ENCODE data around the gene CCDC18.
A peak's percentile ranks its signal among the peaks of the same experiment; 100 is the strongest.
"Not testable (repeated sequence)": the region's sequence is repeated elsewhere in the genome, so short reads cannot be mapped to it uniquely, and the experiment has no call there.

The CCDC18 gene

DNA sequence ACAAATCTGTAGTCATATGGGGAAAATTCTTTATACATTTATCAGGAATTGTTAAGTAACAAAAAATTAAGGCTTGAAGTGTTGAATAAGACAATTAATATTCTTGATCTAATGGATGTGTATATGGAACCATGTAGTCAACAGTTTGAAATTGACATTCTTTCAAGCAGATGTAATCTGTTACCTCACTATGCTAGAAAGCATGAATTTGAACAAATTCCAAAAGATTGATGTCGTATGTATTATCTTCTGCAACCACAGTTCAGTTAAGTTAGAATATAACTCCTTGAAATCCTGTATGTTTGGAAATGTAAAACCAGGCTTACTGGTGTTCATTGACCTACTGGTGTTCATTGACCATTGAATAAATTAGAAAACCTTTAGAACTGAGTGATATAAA, 16.1 kb downstream of the CCDC18 start:
- H3K36me3 Mint-ChIP-seq: peaks cover 41% of the 10 kb centered on the region
- no peak overlapping the region for H3K4me3 Mint-ChIP-seq
- H3K27ac Mint-ChIP-seq: no peak overlapping the region
- H3K27me3 Mint-ChIP-seq: no peaks in the 10 kb centered on the region
- H3K9me3 Mint-ChIP-seq: no peaks in the 10 kb centered on the region
- H3K4me1 Mint-ChIP-seq: peaks cover 7% of the 10 kb centered on the region
- no peak for ATAC-seq

- H3K27me3 Mint-ChIP-seq: no peaks in the 10 kb centered on the region
- no peak overlapping the region for H3K27ac Mint-ChIP-seq
- ATAC-seq: no peak
- peaks cover 41% of the 10 kb centered on the region for H3K36me3 Mint-ChIP-seq
- no peak overlapping the region for H3K4me3 Mint-ChIP-seq
- H3K9me3 Mint-ChIP-seq: no peaks in the 10 kb centered on the region
- H3K4me1 Mint-ChIP-seq: peaks cover 7% of the 10 kb centered on the region
These were observed 18.6 kb downstream of the CCDC18 start for GRCh38 chr1:93199150-93199549.

- H3K4me1 Mint-ChIP-seq: peaks cover 7% of the 10 kb centered on the region
- H3K9me3 Mint-ChIP-seq: no peaks in the 10 kb centered on the region
These were observed 19.6 kb downstream of the CCDC18 start for GRCh38 chr1:93200086-93200620.

DNA sequence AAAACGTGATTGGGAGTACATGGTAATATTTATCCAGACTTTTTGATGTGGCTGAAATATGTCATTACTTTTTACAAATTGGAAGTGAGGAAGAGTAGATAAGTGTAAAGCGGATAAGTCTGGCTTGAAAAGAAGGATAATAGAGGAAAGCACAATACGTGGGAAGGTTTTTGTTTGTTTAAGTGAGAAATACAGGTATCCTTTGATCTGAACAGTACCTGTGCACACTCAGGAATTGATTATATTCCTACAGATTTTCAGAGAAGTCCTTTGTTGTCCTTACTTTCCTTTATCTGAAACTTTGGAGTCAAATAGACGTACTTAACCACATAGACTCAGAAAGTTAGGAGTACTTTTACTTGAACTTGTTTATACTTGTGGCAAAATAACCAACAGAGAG, 20.2 kb downstream of the CCDC18 start:
- H3K9me3 Mint-ChIP-seq: no peaks in the 10 kb centered on the region
- peaks cover 31% of the 10 kb centered on the region for H3K36me3 Mint-ChIP-seq
- H3K27me3 Mint-ChIP-seq: no peaks in the 10 kb centered on the region
- H3K4me3 Mint-ChIP-seq: no peak overlapping the region
- H3K4me1 Mint-ChIP-seq: peaks cover 7% of the 10 kb centered on the region
- no peak for ATAC-seq
- H3K27ac Mint-ChIP-seq: no peak overlapping the region

More at GRCh38 chr1:93200086-93200620, 19.6 kb downstream of the CCDC18 start:
- no peaks in the 10 kb centered on the region for H3K27me3 Mint-ChIP-seq
- H3K27ac Mint-ChIP-seq: no peak overlapping the region
- ATAC-seq: no peak
- no peak overlapping the region for H3K4me3 Mint-ChIP-seq
- peaks cover 36% of the 10 kb centered on the region for H3K36me3 Mint-ChIP-seq

- no peaks in the 10 kb centered on the region for H3K9me3 Mint-ChIP-seq
- H3K4me3 Mint-ChIP-seq: no peak overlapping the region
- H3K36me3 Mint-ChIP-seq: peaks cover 23% of the 10 kb centered on the region
- ATAC-seq: no peak
- no peak overlapping the region for H3K27ac Mint-ChIP-seq
- H3K27me3 Mint-ChIP-seq: no peaks in the 10 kb centered on the region
- H3K4me1 Mint-ChIP-seq: no peaks in the 10 kb centered on the region
These were observed 25.5 kb downstream of the CCDC18 start for GRCh38 chr1:93205892-93206566.

DNA sequence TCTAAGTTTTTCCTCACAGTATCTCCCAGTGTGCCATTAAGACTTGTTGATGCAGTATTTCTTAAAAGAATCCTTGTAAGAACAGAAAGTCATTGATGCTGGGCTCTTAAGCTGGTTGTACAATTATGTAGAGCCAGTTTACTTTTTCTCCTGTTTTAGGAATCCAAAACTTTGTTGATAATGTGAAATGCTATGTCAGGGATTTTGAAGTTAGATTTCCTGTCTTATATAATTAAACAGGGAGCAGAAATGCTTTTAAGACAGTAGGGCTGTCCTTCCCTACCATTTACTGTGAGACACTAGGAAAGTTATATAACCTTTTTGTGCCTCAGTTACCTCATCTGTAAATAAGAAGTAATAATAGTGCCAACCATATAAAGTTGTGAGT, 26.0 kb downstream of the CCDC18 start:
- no peak overlapping the region for H3K27ac Mint-ChIP-seq
- no peaks in the 10 kb centered on the region for H3K4me1 Mint-ChIP-seq
- ATAC-seq: no peak
- H3K4me3 Mint-ChIP-seq: no peak overlapping the region
- no peaks in the 10 kb centered on the region for H3K27me3 Mint-ChIP-seq
- H3K9me3 Mint-ChIP-seq: no peaks in the 10 kb centered on the region
- peaks cover 23% of the 10 kb centered on the region for H3K36me3 Mint-ChIP-seq

- Mint-ChIP-seq H3K9me3 (no peaks in the 10 kb centered on the region), H3K4me3 (no peak overlapping the region), H3K27me3 (no peaks in the 10 kb centered on the region), H3K36me3 (peaks cover 23% of the 10 kb centered on the region), H3K4me1 (no peaks in the 10 kb centered on the region), H3K27ac (no peak overlapping the region)
- ATAC-seq: no peak
These were observed 26.7 kb downstream of the CCDC18 start for GRCh38 chr1:93207211-93207610.

- H3K4me1 Mint-ChIP-seq: peaks cover 12% of the 10 kb centered on the region
- no peaks in the 10 kb centered on the region for H3K27me3 Mint-ChIP-seq
- no peaks in the 10 kb centered on the region for H3K9me3 Mint-ChIP-seq
- ATAC-seq: no peak
- peaks cover 33% of the 10 kb centered on the region for H3K36me3 Mint-ChIP-seq
- no peak overlapping the region for H3K27ac Mint-ChIP-seq
- H3K4me3 Mint-ChIP-seq: no peak overlapping the region
These were observed 34.8 kb downstream of the CCDC18 start for GRCh38 chr1:93215322-93215721.

- Mint-ChIP-seq H3K36me3 (peaks cover 37% of the 10 kb centered on the region), H3K27me3 (no peaks in the 10 kb centered on the region), H3K4me3 (peak overlapping the region; percentile 38), H3K4me1 (peaks cover 12% of the 10 kb centered on the region), H3K9me3 (peaks cover 3% of the 10 kb centered on the region), H3K27ac (peak overlapping the region; percentile 70)
- peak; percentile 72 for ATAC-seq
These were observed 38.9 kb downstream of the CCDC18 start for GRCh38 chr1:93219443-93219842.

- not testable (repeated sequence) for H3K4me3 Mint-ChIP-seq, H3K27me3 Mint-ChIP-seq, H3K27ac Mint-ChIP-seq, H3K9me3 Mint-ChIP-seq, ATAC-seq
- peaks cover 21% of the 10 kb centered on the region for H3K4me1 Mint-ChIP-seq
- H3K36me3 Mint-ChIP-seq: peaks cover 45% of the 10 kb centered on the region
These were observed 40.2 kb downstream of the CCDC18 start for GRCh38 chr1:93220716-93221115.

DNA sequence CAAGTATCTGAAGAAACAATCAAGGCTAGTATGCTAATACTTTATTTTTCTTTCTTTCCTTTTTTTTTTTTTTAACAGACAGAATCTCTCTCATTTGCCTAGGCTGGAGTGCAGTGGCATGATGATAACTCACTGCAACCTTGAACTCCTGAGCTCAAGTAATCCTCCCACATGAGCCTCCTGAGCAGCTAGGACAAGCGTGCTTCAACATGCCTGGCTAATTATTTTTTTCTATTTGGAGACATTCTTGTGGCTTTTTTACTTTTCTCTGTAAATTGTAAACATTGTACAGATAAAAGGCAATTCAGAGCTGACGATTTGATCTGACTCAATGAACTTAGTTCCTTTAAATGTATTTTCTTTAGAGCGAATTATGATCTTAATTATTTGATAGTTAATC, 41.4 kb downstream of the CCDC18 start:
- Mint-ChIP-seq H3K9me3 (peaks cover 3% of the 10 kb centered on the region), H3K36me3 (peaks cover 50% of the 10 kb centered on the region), H3K27me3 (no peaks in the 10 kb centered on the region), H3K27ac (no peak overlapping the region), H3K4me1 (peaks cover 21% of the 10 kb centered on the region), H3K4me3 (no peak overlapping the region)
- no peak for ATAC-seq

DNA sequence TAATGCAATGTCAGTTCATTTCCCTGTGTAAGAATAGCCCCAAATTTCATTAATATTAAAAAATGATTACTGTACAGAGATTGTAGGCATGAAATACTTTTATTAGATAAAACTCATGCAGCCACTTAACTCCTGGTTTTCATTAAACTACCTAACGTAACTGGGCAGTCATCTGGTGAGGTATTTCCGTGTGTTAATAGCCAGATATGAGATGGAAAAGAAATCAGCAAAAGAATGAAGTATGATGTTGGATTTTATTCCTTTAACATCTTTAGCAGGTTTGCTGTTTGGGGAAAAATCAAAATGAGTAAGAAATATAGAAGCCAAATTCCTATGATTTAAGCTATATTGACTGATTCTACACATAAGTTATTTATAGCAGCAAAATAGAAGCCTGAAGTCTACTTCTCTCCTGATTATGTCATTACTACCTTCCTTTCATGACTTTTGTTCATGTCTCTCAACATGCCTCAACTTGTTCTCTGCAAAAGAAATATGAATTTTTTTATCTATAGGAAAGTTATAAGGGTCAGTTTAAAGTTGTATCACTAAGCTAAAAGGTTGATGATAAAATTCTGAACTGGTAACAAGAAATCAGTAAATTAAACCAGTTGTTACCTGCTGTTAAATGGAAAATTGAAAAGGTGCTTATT, 42.6 kb downstream of the CCDC18 start:
- H3K27me3 Mint-ChIP-seq: no peaks in the 10 kb centered on the region
- peaks cover 21% of the 10 kb centered on the region for H3K4me1 Mint-ChIP-seq
- H3K36me3 Mint-ChIP-seq: peaks cover 42% of the 10 kb centered on the region
- H3K4me3 Mint-ChIP-seq: no peak overlapping the region
- no peak overlapping the region for H3K27ac Mint-ChIP-seq
- ATAC-seq: no peak
- peaks cover 3% of the 10 kb centered on the region for H3K9me3 Mint-ChIP-seq

GRCh38 chr1:93235261-93235660, 54.7 kb downstream of the CCDC18 start:
- no peaks in the 10 kb centered on the region for H3K4me1 Mint-ChIP-seq
- peaks cover 77% of the 10 kb centered on the region for H3K36me3 Mint-ChIP-seq
- H3K27me3 Mint-ChIP-seq: no peaks in the 10 kb centered on the region
- no peak overlapping the region for H3K4me3 Mint-ChIP-seq
- peaks cover 4% of the 10 kb centered on the region for H3K9me3 Mint-ChIP-seq
- H3K27ac Mint-ChIP-seq: no peak overlapping the region
- no peak for ATAC-seq

- Mint-ChIP-seq H3K4me1 (no peaks in the 10 kb centered on the region), H3K27ac (no peak overlapping the region), H3K36me3 (peaks cover 82% of the 10 kb centered on the region), H3K9me3 (peaks cover 2% of the 10 kb centered on the region), H3K27me3 (no peaks in the 10 kb centered on the region), H3K4me3 (no peak overlapping the region)
- no peak for ATAC-seq
These were observed 56.5 kb downstream of the CCDC18 start for GRCh38 chr1:93237021-93237420.

GRCh38 chr1:93238425-93238824, 57.9 kb downstream of the CCDC18 start:
- H3K4me3 Mint-ChIP-seq: no peak overlapping the region
- H3K4me1 Mint-ChIP-seq: no peaks in the 10 kb centered on the region
- no peak overlapping the region for H3K27ac Mint-ChIP-seq
- H3K9me3 Mint-ChIP-seq: peaks cover 6% of the 10 kb centered on the region
- ATAC-seq: no peak
- H3K27me3 Mint-ChIP-seq: no peaks in the 10 kb centered on the region
- peaks cover 83% of the 10 kb centered on the region for H3K36me3 Mint-ChIP-seq

DNA sequence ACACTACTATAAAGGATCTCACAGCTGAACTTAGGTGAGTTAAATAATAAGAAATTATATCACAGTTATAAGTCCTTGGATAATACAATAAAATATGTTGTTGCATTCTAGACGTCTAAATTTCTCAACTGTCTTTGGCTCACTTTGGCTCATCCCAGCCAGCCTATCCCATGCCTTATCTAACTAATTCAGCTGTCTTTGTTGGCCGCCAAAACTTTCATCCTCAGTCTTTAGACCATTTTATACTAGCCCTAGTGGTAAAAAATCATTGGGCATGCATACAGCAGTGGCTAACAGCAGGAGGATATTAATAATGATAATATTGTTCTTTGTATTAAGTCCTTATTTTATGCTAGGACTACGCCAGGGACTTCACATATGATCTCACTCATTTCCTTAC, 59.3 kb downstream of the CCDC18 start:
- Mint-ChIP-seq H3K9me3 (peaks cover 11% of the 10 kb centered on the region), H3K27ac (no peak overlapping the region), H3K27me3 (no peaks in the 10 kb centered on the region), H3K4me1 (no peaks in the 10 kb centered on the region), H3K36me3 (peaks cover 82% of the 10 kb centered on the region), H3K4me3 (no peak overlapping the region)
- no peak for ATAC-seq

All from stimulated activated memory B cell treated with anti-CD40 and anti-IgM and Interleukin-4, amounts not matched to agents 10 μg/mL and 1 μg/mL and 100 μg/mL, for 72 hours (primary cell).